ENCODE measurements around the gene SERPINB8.

DNA sequence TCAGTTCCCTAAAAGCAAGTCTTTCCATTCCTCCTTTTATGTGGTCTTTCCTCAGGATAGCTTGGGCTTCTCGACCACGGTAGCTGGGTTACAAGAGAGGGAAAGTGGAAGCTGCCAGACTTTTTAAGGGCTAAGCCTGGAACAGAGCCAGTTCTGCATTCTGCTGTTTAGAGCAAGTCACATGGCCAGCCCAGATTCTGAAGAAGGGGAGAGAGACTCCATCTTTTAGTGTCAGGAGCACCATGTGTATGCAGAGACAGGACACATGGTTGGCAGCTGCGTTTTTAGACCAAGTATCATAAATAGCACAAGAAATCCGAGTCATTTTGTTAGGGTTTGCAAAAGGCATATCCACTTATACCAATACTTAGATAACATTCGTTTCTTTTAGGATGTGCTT lies 16.1 kb upstream of the SERPINB8 start:
- TF ChIP-seq, protein P1, sequence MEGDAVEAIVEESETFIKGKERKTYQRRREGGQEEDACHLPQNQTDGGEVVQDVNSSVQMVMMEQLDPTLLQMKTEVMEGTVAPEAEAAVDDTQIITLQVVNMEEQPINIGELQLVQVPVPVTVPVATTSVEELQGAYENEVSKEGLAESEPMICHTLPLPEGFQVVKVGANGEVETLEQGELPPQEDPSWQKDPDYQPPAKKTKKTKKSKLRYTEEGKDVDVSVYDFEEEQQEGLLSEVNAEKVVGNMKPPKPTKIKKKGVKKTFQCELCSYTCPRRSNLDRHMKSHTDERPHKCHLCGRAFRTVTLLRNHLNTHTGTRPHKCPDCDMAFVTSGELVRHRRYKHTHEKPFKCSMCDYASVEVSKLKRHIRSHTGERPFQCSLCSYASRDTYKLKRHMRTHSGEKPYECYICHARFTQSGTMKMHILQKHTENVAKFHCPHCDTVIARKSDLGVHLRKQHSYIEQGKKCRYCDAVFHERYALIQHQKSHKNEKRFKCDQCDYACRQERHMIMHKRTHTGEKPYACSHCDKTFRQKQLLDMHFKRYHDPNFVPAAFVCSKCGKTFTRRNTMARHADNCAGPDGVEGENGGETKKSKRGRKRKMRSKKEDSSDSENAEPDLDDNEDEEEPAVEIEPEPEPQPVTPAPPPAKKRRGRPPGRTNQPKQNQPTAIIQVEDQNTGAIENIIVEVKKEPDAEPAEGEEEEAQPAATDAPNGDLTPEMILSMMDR (IDR thresholded peaks at IDR 0.05): no peak
- TF ChIP-seq EZH2 (IDR thresholded peaks at IDR 0.05): no peak
- TF ChIP-seq EZH2phosphoT487 (IDR thresholded peaks at IDR 0.05): no peak
